Measurements from ENCODE around the gene IGFN1. TPM values are rescaled to one million over a fixed set of nuclear protein-coding genes. Genes with fewer than 3 reads are reported as not detected.

IGFN1 gene
- total RNA-seq, 1 experiment from 2014 or later, result 0.04 TPM

DNA sequence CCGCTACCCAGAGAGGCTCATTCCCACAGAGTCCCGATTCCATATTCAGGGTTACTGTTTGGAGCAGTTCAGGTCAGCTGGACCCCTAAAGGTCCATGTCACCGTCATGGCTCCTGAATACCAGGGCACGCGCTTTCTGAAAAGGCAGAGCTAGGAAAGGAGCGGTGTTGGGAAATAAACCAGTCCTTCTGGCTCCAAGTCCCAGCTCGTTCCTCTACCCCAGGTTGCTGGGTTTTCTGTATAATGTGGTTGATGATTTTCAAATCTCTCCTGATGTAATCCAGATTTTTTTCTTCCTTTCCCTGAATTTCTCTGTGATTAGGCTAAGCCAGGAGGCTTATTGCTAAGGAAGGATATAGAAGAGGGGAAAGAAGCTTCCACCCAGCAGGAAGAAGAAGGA, 78.7 kb downstream of the IGFN1 start:
- Histone ChIP-seq H3K9ac (ENCODE audit: low read length) (peak overlapping the region; percentile 76), H3K27me3 (ENCODE audit: low read length) (no peaks in the 10 kb centered on the region), H3K79me2 (ENCODE audit: low read length) (no peaks in the 10 kb centered on the region), H3K27ac (ENCODE audit: low read length) (peak overlapping the region; percentile 83), H3F3A (ENCODE audit: low read length, unreplicated experiment) (peaks cover 11% of the 10 kb centered on the region), H3K4me3 (ENCODE audit: low read length) (no peak overlapping the region), H3K4me1 (ENCODE audit: insufficient read depth, low read length) (peaks cover 47% of the 10 kb centered on the region), H3K36me3 (ENCODE audit: low read depth, low read length) (no peaks in the 10 kb centered on the region), H3K9me3 (ENCODE audit: low read length) (no peaks in the 10 kb centered on the region), H3K9me2 (replicated peaks; ENCODE audit: low read length) (no peaks in the 10 kb centered on the region), H4K20me1 (ENCODE audit: low read length) (no peaks in the 10 kb centered on the region), H2AFZ (ENCODE audit: low read length) (peak overlapping the region; percentile 1; the same call in 1 of the 2 replicates), H3K4me2 (ENCODE audit: low read length) (0 out of 2 replicates have a peak overlapping the region, but pooled peaks have one; percentile 71)
- intact Hi-C loops (cut with micrococcal nuclease), result no loop called here
- BruUV-seq (replicated peaks), result no TSS peak
- CTCF ChIA-PET, result no interaction called here
- POLR2A ChIA-PET (ENCODE audit: unreplicated experiment), result interaction anchor here (1.0 to 1.2 kb wide), 2 partner anchors 14 to 15 kb away, joined by 3 read pairs; no protein-coding TSS in a partner anchor
- TF ChIP-seq EZH2 (IDR thresholded peaks at IDR 0.05; ENCODE audit: low read length, unreplicated experiment) (no peak), CTCF (conservative IDR thresholded peaks at IDR 0.05; ENCODE audit: low read depth, low read length) (no peak), EZH2phosphoT487 (IDR thresholded peaks at IDR 0.05; ENCODE audit: borderline replicate concordance, low read length) (no peak)
- ATAC-seq (no peak), DNase-seq (no peak)

DNA sequence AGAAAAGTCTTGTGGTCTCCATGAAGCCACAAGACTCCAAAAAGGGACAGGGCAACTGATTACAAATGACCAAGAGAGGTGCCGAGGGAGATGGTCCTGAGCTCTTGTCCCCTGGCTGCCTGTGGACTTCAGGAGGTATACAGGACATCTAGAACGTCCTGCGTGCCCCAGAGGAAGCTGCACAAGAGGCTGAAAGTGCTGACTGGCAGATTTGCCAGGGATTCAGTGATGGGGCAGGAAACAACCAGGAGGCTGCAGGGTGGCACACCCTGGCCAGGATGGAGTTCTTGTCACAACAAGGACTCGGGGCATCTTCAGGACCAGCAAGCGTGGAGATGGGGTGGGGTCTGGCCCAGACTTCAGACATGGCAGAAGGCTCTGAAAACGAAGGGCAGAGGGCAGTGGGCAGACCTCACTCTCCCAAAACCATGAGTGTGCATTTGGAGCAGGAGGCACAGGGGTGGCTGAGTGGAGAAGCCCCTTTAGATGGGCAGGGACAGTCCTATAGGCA, 79.3 kb downstream of the IGFN1 start:
- intact Hi-C loops (cut with micrococcal nuclease), result no loop called here
- Histone ChIP-seq H3K9ac (ENCODE audit: low read length) (no peak overlapping the region), H3K27ac (ENCODE audit: low read length) (no peak overlapping the region), H3F3A (ENCODE audit: low read length, unreplicated experiment) (peaks cover 11% of the 10 kb centered on the region), H2AFZ (ENCODE audit: low read length) (no peak overlapping the region), H4K20me1 (ENCODE audit: low read length) (no peaks in the 10 kb centered on the region), H3K79me2 (ENCODE audit: low read length) (no peaks in the 10 kb centered on the region), H3K27me3 (ENCODE audit: low read length) (no peaks in the 10 kb centered on the region), H3K36me3 (ENCODE audit: low read depth, low read length) (no peaks in the 10 kb centered on the region), H3K9me3 (ENCODE audit: low read length) (no peaks in the 10 kb centered on the region), H3K4me3 (ENCODE audit: low read length) (no peak overlapping the region), H3K4me1 (ENCODE audit: insufficient read depth, low read length) (peaks cover 53% of the 10 kb centered on the region), H3K9me2 (replicated peaks; ENCODE audit: low read length) (no peaks in the 10 kb centered on the region), H3K4me2 (ENCODE audit: low read length) (no peak overlapping the region)
- ChIA-PET POLR2A (ENCODE audit: unreplicated experiment) (interaction anchor here (1.2 kb wide), 1 partner anchor 13 kb away, joined by 3 read pairs; no protein-coding TSS in a partner anchor), CTCF (no interaction called here)
- no TSS peak for BruUV-seq (replicated peaks)
- DNase-seq (no peak), ATAC-seq (no peak)
- TF ChIP-seq EZH2phosphoT487 (IDR thresholded peaks at IDR 0.05; ENCODE audit: borderline replicate concordance, low read length), result no peak
- TF ChIP-seq CTCF (conservative IDR thresholded peaks at IDR 0.05; ENCODE audit: low read depth, low read length), result no peak
- TF ChIP-seq EZH2 (IDR thresholded peaks at IDR 0.05; ENCODE audit: low read length, unreplicated experiment), result no peak

DNA sequence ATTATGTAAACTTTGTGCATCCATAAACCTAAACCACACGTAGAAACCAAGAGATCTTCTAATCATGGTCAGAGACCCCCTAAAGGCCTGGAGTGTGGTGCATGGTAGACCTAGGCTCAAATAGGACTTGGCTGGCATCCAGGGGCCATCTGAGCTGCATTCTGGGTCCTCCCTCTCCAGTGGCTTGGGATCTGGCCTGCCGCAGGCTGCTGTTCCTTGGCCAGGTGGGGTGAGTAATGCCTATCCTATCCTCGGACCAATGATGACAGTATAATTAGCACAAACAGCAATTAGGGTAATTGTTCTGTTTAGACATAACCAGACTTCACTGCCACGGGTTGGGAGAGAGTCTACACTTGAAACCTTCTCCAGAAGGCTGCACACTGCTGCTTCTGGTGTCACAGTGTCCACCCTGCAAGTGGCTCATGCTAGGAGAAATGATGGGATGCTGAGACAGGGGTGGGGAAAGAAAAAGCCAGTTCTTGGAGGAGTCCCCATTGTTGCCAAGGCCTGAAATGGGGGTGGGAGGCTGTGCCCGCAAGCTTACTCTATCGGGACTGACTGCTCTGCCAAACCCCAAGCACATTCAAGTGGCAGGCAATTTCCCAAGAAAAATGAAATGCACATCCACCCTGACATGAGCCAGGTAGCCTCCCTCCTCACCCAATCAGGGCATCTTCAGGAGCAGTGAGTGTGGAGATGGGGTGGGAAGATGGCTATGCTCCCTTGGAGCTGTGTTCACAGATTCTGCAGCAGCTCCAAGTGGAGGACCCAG, 80.2 kb downstream of the IGFN1 start:
- Histone ChIP-seq H3K4me1 (ENCODE audit: insufficient read depth, low read length) (peaks cover 52% of the 10 kb centered on the region), H2AFZ (ENCODE audit: low read length) (no peak overlapping the region), H3F3A (ENCODE audit: low read length, unreplicated experiment) (peaks cover 14% of the 10 kb centered on the region), H3K9ac (ENCODE audit: low read length) (no peak overlapping the region), H3K27me3 (ENCODE audit: low read length) (no peaks in the 10 kb centered on the region), H3K9me2 (replicated peaks; ENCODE audit: low read length) (no peaks in the 10 kb centered on the region), H3K27ac (ENCODE audit: low read length) (no peak overlapping the region), H3K4me2 (ENCODE audit: low read length) (no peak overlapping the region), H3K36me3 (ENCODE audit: low read depth, low read length) (no peaks in the 10 kb centered on the region), H3K4me3 (ENCODE audit: low read length) (no peak overlapping the region), H3K79me2 (ENCODE audit: low read length) (no peaks in the 10 kb centered on the region), H4K20me1 (ENCODE audit: low read length) (no peaks in the 10 kb centered on the region), H3K9me3 (ENCODE audit: low read length) (no peaks in the 10 kb centered on the region)
- CTCF ChIA-PET, result no interaction called here
- DNase-seq (no peak), ATAC-seq (no peak)
- intact Hi-C loops (cut with micrococcal nuclease), result no loop called here
- POLR2A ChIA-PET (ENCODE audit: unreplicated experiment), result no interaction called here
- BruUV-seq (replicated peaks), result no TSS peak
- TF ChIP-seq EZH2 (IDR thresholded peaks at IDR 0.05; ENCODE audit: low read length, unreplicated experiment) (no peak), CTCF (conservative IDR thresholded peaks at IDR 0.05; ENCODE audit: low read depth, low read length) (no peak), EZH2phosphoT487 (IDR thresholded peaks at IDR 0.05; ENCODE audit: borderline replicate concordance, low read length) (no peak)
